ENCODE results near the gene FKTN.
"Not testable (repeated sequence)": the region's sequence is repeated elsewhere in the genome, so short reads cannot be mapped to it uniquely, and the experiment has no call there.

Gene FKTN

DNA sequence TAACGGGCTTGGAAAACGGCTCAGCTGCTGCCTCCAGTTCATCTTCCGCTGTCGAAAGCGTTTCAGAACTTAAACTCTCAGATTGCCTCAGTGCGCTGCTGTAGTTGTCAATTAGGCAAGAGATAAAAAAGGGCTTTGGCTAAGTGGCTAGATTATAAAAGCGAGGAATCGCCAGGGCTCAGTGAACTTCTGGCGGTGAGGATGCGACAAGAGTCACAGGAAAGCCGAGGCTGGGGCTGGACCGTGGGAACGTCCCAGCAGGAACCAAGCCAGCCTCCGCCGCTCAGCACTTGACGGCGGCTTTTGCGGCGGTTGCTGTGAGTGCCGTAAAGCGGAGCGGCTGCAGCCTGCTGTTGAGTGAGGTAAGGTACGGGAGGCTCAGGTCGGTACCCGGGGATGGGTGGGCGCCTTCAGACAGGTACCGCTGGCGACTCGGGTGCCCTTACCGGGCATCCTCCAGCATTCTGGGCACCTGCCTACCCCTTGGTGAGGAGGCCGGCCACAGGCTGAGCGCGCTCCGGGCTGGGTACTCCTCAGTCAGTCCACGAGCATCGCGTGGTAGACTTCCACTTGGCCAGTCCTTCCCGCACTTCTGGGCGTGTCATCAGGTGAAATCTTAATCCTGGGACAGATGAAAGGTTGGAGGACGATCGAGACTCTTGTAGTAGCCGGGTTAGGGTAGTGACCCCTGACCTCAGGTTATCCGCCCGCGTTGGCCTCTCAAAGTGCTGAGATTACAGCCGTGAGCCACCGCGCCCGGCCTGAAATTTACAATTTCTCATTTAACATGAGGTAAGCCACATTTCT is at the start of gene FKTN:
TSS of gene FKTN (plus strand) at position 328 of the 807 bp plus-strand sequence. CDS start 16,902 bp downstream, outside the sequence.
- no peaks in the 10 kb centered on the region for H3K36me3 ChIP-seq (replicated peaks)
- TF ChIP-seq, protein P1, sequence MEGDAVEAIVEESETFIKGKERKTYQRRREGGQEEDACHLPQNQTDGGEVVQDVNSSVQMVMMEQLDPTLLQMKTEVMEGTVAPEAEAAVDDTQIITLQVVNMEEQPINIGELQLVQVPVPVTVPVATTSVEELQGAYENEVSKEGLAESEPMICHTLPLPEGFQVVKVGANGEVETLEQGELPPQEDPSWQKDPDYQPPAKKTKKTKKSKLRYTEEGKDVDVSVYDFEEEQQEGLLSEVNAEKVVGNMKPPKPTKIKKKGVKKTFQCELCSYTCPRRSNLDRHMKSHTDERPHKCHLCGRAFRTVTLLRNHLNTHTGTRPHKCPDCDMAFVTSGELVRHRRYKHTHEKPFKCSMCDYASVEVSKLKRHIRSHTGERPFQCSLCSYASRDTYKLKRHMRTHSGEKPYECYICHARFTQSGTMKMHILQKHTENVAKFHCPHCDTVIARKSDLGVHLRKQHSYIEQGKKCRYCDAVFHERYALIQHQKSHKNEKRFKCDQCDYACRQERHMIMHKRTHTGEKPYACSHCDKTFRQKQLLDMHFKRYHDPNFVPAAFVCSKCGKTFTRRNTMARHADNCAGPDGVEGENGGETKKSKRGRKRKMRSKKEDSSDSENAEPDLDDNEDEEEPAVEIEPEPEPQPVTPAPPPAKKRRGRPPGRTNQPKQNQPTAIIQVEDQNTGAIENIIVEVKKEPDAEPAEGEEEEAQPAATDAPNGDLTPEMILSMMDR (IDR thresholded peaks at IDR 0.05; ENCODE audit: low read depth, low read length, missing control alignments), result no peak
- in situ Hi-C loops (cut with HindIII; ENCODE audit: low pct_ligation_motif_present, low sequenced_read_pairs), result no loop called here
- peak within 1 kb of the TSS; percentile 50 for H3K27ac ChIP-seq
- no peaks in the 10 kb centered on the region for H3K27me3 ChIP-seq (replicated peaks)
- peak; percentile 87 for DNase-seq
- peak within 1 kb of the TSS; percentile 90 for H3K4me3 ChIP-seq (ENCODE audit: low read depth, low read length)

DNA sequence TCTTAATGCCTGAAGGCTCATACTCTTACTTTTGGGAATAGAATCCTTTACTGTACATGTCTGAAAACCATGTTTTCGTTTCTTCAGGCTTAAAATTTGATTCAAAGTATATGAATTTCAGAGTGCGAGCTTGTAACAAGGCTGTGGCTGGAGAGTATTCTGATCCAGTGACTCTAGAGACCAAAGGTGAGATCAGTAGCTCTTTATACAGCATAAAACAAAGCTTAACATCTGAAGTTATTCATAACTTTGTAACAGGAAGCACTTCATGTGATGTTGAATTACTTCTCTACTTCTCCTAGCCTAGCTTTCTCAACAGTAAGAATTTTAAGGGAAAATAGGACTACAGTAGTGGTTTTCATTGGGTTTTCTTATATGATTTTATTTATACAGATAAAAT is 49.4 kb upstream of the FKTN start:
- TF ChIP-seq, protein P1 (IDR thresholded peaks at IDR 0.05; ENCODE audit: low read depth, low read length, missing control alignments), result no peak
- in situ Hi-C loops (cut with HindIII; ENCODE audit: low pct_ligation_motif_present, low sequenced_read_pairs), result no loop called here
- no peaks in the 10 kb centered on the region for H3K36me3 ChIP-seq (replicated peaks)

DNA sequence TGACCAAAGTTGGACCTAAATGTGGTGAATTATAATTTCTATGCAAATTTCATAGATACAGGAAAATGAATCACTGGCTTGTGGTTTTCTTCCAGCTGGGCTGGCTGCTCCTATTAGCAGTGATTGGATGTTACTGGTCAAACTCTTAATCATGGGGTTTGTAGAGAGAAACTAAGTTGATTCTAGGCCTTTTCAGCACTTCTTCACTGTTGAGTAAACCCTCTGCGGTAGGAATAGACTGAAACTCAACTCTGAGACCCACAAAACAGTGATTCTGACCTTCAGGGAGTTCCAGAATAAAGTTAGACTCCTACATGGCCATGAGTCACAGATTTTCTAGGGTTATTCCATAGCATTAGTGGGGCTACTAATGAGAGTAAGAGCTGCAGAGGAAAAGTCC is 47.9 kb upstream of the FKTN start:
- Histone ChIP-seq H3K36me3 (replicated peaks) (no peaks in the 10 kb centered on the region), H3K27ac (peak overlapping the region; percentile 16), H3K4me3 (ENCODE audit: low read depth, low read length) (no peak overlapping the region), H3K27me3 (replicated peaks) (no peaks in the 10 kb centered on the region)
- in situ Hi-C loops (cut with HindIII; ENCODE audit: low pct_ligation_motif_present, low sequenced_read_pairs), result no loop called here
- DNase-seq, result peak; percentile 81
- TF ChIP-seq, protein P1 (IDR thresholded peaks at IDR 0.05; ENCODE audit: low read depth, low read length, missing control alignments), result no peak

More for the DNA sequence above, 49.4 kb upstream of the FKTN start:
- Histone ChIP-seq H3K4me3 (ENCODE audit: low read depth, low read length) (no peak overlapping the region), H3K27ac (no peak overlapping the region), H3K27me3 (replicated peaks) (no peaks in the 10 kb centered on the region)
- DNase-seq, result no peak

DNA sequence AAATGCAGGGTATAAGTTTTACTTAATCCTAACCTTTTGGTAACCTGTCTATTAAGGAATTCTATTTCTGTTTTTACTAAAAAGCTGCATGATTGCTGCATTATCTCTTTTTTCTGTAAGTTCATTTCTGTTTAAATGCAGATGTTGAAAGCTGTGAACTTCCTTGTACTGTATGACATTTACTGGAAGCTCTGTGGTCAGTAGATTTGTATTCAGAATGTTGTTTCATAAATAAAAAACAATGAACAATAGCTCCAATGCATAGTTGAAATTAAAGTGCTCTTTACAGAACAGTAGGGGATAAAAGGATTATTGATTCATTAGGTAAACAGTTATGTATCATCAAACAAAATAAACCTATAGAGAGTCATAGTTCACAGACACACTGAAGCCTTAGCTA is 46.5 kb upstream of the FKTN start:
- Histone ChIP-seq H3K36me3 (replicated peaks) (peaks cover 4% of the 10 kb centered on the region), H3K4me3 (ENCODE audit: low read depth, low read length) (no peak overlapping the region), H3K27ac (no peak overlapping the region), H3K27me3 (replicated peaks) (no peaks in the 10 kb centered on the region)
- no peak for DNase-seq
- TF ChIP-seq, protein P1 (IDR thresholded peaks at IDR 0.05; ENCODE audit: low read depth, low read length, missing control alignments), result no peak
- in situ Hi-C loops (cut with HindIII; ENCODE audit: low pct_ligation_motif_present, low sequenced_read_pairs), result no loop called here

DNA sequence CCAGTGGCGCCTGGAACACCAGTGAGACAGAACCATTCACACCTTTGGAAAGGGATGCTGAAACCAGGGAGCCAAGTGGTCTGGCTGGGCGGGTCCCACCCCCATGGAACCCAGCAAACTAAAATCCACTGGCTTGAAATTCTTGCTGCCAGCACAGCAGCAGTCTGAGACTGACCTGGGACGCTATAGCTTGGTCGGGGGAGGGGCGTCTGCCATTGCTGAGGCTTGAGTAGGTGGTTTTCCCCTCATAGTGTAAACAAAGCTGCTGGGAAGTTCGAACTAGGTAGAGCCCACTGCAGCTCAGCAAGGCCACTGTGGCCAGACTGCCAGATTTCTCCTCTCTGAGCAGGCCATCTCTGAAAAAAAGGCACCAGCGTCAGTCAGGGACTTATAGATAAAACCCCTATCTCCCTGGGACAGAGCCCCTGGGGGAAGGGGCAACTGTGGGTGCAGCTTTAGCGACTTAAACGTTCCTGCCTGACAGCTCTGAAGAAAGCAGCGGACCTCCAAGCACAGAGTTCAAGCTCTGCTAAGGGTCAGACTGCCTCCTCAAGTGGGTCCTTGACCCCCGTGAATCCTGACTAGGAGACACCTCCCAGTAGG is 42.0 kb upstream of the FKTN start:
- DNase-seq, result no peak
- TF ChIP-seq, protein P1 (IDR thresholded peaks at IDR 0.05; ENCODE audit: low read depth, low read length, missing control alignments), result no peak
- H3K36me3 ChIP-seq (replicated peaks), result peaks cover 7% of the 10 kb centered on the region
- in situ Hi-C loops (cut with HindIII; ENCODE audit: low pct_ligation_motif_present, low sequenced_read_pairs), result no loop called here
- no peak overlapping the region for H3K4me3 ChIP-seq (ENCODE audit: low read depth, low read length)
- no peak overlapping the region for H3K27ac ChIP-seq
- H3K27me3 ChIP-seq (replicated peaks), result no peaks in the 10 kb centered on the region

DNA sequence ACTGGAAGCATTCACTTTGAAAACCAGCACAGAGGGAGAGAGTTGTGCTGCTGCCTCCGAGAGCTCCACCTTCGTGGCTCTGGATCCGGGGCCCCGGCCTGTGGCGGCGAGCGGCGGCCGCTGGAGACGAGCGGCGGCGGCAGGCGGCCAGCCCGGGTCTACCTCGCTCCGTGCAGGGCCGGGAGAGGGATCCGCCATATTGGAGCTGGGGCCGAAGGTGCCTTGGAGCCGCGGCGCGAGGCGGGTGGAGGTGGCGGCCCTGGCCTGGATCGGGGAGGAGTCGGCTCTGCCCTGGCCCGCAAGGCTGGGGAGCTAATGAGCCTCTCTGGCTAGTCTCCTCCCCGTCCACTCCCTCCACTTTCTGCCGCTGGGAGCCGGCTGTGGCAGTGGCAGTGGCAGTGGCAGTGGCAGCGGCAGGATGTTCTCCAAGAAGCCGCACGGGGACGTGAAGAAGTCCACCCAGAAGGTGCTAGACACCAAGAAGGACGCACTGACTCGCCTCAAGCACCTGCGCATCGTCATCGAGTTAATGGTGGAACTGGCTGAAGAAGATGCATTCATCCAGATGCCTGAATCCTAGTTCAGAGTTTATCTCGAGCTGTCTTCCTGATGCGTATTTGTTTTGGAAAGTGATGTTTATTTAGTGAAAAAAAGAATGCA is 38.1 kb upstream of the FKTN start:
- DNase-seq; in situ Hi-C loops (cut with HindIII; ENCODE audit: low pct_ligation_motif_present, low sequenced_read_pairs); H3K27me3 ChIP-seq (replicated peaks); H3K27ac ChIP-seq; H3K36me3 ChIP-seq (replicated peaks): not testable (repeated sequence)
- H3K4me3 ChIP-seq (ENCODE audit: low read depth, low read length), result peak overlapping the region; percentile 31

DNA sequence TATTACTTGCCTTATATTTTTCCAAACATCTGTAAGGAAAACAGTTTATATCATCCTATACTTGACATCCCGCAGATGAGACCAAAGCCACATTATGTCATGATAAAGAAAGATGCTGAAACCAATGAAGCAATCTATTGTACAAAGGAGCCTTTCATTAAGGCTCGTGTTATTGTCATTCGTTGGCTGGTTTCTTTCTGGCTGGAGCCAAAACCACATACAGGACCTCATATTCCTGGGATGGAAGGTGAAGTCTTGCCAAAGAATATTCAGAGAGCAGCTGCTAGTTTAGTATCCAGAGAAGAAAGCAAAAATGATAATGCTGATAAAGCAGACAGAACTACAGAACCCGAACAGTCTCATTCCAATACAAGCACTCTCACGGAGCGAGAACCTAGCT is 36.9 kb upstream of the FKTN start:
- H3K36me3 ChIP-seq (replicated peaks); H3K4me3 ChIP-seq (ENCODE audit: low read depth, low read length); DNase-seq; H3K27me3 ChIP-seq (replicated peaks); in situ Hi-C loops (cut with HindIII; ENCODE audit: low pct_ligation_motif_present, low sequenced_read_pairs); H3K27ac ChIP-seq: not testable (repeated sequence)

DNA sequence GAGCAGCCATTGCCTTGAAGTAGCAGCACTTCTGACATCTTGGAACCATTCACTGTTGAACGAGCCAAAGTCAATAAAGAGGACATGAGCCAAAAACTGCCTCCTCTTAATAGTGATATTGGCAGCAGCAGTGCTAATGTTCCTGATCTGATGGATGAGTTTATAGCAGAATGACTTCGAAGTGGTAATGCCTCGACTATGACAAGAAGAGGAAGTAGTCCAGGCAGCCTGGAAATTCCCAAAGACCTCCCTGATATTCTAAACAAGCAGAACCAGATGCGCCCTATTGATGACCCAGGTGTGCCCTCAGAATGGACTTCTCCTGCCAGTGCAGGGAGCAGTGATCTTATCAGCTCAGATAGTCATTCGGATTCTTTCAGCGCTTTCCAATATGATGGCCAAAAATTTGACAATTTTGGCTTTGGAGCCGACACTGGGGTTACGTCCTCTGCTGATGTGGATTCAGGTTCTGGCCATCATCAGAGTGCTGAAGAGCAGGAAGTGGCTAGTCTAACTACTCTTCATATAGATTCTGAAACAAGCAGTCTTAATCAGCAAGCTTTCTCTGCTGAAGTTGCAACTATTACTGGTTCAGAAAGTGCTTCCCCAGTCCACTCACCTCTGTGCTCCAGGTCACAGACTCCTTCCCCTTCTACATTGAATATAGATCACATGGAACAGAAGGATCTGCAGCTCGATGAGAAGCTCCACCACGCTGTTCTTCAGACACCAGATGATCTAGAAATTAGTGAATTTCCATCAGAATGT is 35.1 kb upstream of the FKTN start:
- H3K36me3 ChIP-seq (replicated peaks); H3K4me3 ChIP-seq (ENCODE audit: low read depth, low read length); DNase-seq; in situ Hi-C loops (cut with HindIII; ENCODE audit: low pct_ligation_motif_present, low sequenced_read_pairs); H3K27ac ChIP-seq; H3K27me3 ChIP-seq (replicated peaks): not testable (repeated sequence)
